Astrocyte (in vitro differentiated cells and primary cell): ENCODE data around the gene STK39. TPM values are rescaled to one million over a fixed set of nuclear protein-coding genes. Genes with fewer than 3 reads are reported as not detected.
"Not testable (repeated sequence)": the region's sequence is repeated elsewhere in the genome, so short reads cannot be mapped to it uniquely, and the experiment has no call there.

Source experiments
- DNase-seq: peaks from one replicate; pipeline ENCODE4 v3.0.0-alpha.2; 2010; ENCODE audit warnings: low read depth
- FAIRE-seq: peaks from 2 replicates; lab custom pipeline; 2011; peaks lifted over from hg19 to GRCh38; lab: Jason Lieb, UNC
- H2AFZ ChIP-seq: 2 replicates; pipeline ENCODE4 v1.6.0; 2012; ENCODE audit warnings: low read depth, low read length, inconsistent platforms
- H3K27ac ChIP-seq: 2 replicates; pipeline ENCODE4 v1.5.1; 2011; ENCODE audit warnings: low read depth, low read length, inconsistent platforms
- H3K27me3 ChIP-seq: 2 replicates; pipeline ENCODE4 v1.6.0; 2011; ENCODE audit warnings: low read length, inconsistent platforms; ENCODE audit not compliant: insufficient read depth
- H3K36me3 ChIP-seq: 2 replicates; pipeline ENCODE4 v1.5.1; 2011; ENCODE audit warnings: low read length, inconsistent platforms; ENCODE audit not compliant: insufficient read depth
- H3K4me1 ChIP-seq: 2 replicates; pipeline ENCODE4 v1.5.1; 2011; ENCODE audit warnings: low read length, inconsistent platforms; ENCODE audit not compliant: insufficient read depth
- H3K4me2 ChIP-seq: 2 replicates; pipeline ENCODE4 v1.6.0; 2012; ENCODE audit warnings: low read length, inconsistent platforms
- H3K4me3 ChIP-seq: 2 replicates; pipeline ENCODE4 v1.5.1; 2011; ENCODE audit warnings: low read depth, mild to moderate bottlenecking, low read length, inconsistent platforms; ENCODE audit not compliant: insufficient read depth
- H3K79me2 ChIP-seq: 2 replicates; pipeline ENCODE4 v1.6.0; 2012; ENCODE audit warnings: mild to moderate bottlenecking, low read length, inconsistent platforms; ENCODE audit not compliant: insufficient read depth
- H3K9ac ChIP-seq: 2 replicates; pipeline ENCODE4 v1.6.0; 2012; ENCODE audit warnings: mild to moderate bottlenecking, low read length, inconsistent platforms
- H3K9me3 ChIP-seq: 2 replicates; pipeline ENCODE4 v1.5.1; 2012; ENCODE audit warnings: low read depth, mild to moderate bottlenecking, low read length, inconsistent platforms; ENCODE audit not compliant: insufficient read depth
- H4K20me1 ChIP-seq: 2 replicates; pipeline ENCODE4 v1.6.0; 2012; ENCODE audit warnings: low read length, inconsistent platforms; ENCODE audit not compliant: insufficient read depth
- H3K27ac Mint-ChIP-seq: one replicate; pipeline ENCODE4 v1.8.0; 2021; ENCODE audit warnings: mild to moderate bottlenecking, mixed read lengths; ENCODE audit not compliant: unreplicated experiment
- H3K27me3 Mint-ChIP-seq: one replicate; pipeline ENCODE4 v1.8.0; 2021; ENCODE audit warnings: low read depth, mixed read lengths; ENCODE audit not compliant: unreplicated experiment
- H3K36me3 Mint-ChIP-seq: one replicate; pipeline ENCODE4 v1.8.0; 2021; ENCODE audit warnings: low read depth, mixed read lengths; ENCODE audit not compliant: unreplicated experiment
- H3K4me1 Mint-ChIP-seq: one replicate; pipeline ENCODE4 v1.8.0; 2021; ENCODE audit warnings: low read depth, mixed read lengths; ENCODE audit not compliant: unreplicated experiment
- H3K4me3 Mint-ChIP-seq: one replicate; pipeline ENCODE4 v1.8.0; 2021; ENCODE audit warnings: mild to moderate bottlenecking, moderate library complexity, mixed read lengths; ENCODE audit not compliant: unreplicated experiment
- H3K9me3 Mint-ChIP-seq: one replicate; pipeline ENCODE4 v1.8.0; 2021; ENCODE audit warnings: mild to moderate bottlenecking, mixed read lengths; ENCODE audit not compliant: unreplicated experiment
- EZH2 ChIP-seq: IDR thresholded peaks from 2 replicates; pipeline ENCODE4 v1.6.1; 2012; ENCODE audit warnings: mild to moderate bottlenecking, low read length, inconsistent platforms; ENCODE audit not compliant: insufficient read depth
- total RNA-seq: library from RNA; stranded (reverse); gene quantifications from 2 replicates; pipeline ENCODE4 v1.2.1, GENCODE V29; 2021
- TF ChIP-seq, protein P1 (sequence below): IDR thresholded peaks from 2 replicates; pipeline ENCODE4 v1.5.1; 2011; ENCODE audit warnings: low read depth, mild to moderate bottlenecking, inconsistent platforms, low read length, moderate library complexity; ENCODE audit not compliant: insufficient read depth

STK39 gene
- total RNA-seq, 1 donor from 2014 or later: 23.4 TPM

DNA sequence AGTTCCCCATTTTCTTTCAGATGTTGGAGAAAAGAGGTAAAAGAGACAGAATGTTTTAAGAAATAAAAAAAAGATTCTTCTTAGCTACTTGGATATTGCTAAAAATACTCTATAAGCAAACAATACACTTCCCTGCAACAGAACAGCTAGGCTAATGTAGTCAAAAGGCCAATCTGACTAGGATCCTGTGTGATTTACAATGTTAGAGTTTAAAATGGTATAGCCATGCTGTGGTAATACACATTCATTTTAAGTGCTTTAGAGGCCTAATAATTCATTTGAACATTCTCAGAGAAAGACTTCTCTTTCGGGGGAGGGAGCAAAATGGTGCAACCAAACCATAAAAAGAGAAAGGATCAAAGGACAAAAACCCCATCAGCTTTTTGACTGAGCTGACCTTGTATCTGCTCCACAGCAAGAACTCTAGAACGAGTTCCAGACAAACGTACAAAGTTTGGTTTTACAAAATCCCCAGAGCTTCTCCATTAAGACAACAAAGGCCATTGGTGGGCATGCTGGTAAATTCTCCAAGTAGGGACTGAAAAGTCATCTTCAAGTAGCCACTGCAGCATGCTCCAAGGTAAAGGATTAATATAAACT lies 200.2 kb downstream of the STK39 start:
- DNase-seq: no peak
- Mint-ChIP-seq H3K4me1 (no peaks in the 10 kb centered on the region), H3K27me3 (no peaks in the 10 kb centered on the region), H3K27ac (no peak overlapping the region), H3K9me3 (no peaks in the 10 kb centered on the region), H3K4me3 (no peak overlapping the region), H3K36me3 (peaks cover 10% of the 10 kb centered on the region)
- peaks cover 3% of the 10 kb centered on the region for H4K20me1 ChIP-seq
- no peak overlapping the region for H2AFZ ChIP-seq
- FAIRE-seq: no peak
- H3K27ac ChIP-seq: no peak overlapping the region
- H3K79me2 ChIP-seq: no peaks in the 10 kb centered on the region
- no peaks in the 10 kb centered on the region for H3K9me3 ChIP-seq
- TF ChIP-seq, protein P1, sequence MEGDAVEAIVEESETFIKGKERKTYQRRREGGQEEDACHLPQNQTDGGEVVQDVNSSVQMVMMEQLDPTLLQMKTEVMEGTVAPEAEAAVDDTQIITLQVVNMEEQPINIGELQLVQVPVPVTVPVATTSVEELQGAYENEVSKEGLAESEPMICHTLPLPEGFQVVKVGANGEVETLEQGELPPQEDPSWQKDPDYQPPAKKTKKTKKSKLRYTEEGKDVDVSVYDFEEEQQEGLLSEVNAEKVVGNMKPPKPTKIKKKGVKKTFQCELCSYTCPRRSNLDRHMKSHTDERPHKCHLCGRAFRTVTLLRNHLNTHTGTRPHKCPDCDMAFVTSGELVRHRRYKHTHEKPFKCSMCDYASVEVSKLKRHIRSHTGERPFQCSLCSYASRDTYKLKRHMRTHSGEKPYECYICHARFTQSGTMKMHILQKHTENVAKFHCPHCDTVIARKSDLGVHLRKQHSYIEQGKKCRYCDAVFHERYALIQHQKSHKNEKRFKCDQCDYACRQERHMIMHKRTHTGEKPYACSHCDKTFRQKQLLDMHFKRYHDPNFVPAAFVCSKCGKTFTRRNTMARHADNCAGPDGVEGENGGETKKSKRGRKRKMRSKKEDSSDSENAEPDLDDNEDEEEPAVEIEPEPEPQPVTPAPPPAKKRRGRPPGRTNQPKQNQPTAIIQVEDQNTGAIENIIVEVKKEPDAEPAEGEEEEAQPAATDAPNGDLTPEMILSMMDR: no peak
- no peak for TF ChIP-seq EZH2
- no peaks in the 10 kb centered on the region for H3K36me3 ChIP-seq
- no peak overlapping the region for H3K4me3 ChIP-seq
- no peak overlapping the region for H3K9ac ChIP-seq
- no peaks in the 10 kb centered on the region for H3K27me3 ChIP-seq
- H3K4me1 ChIP-seq: no peaks in the 10 kb centered on the region
- no peak overlapping the region for H3K4me2 ChIP-seq

DNA sequence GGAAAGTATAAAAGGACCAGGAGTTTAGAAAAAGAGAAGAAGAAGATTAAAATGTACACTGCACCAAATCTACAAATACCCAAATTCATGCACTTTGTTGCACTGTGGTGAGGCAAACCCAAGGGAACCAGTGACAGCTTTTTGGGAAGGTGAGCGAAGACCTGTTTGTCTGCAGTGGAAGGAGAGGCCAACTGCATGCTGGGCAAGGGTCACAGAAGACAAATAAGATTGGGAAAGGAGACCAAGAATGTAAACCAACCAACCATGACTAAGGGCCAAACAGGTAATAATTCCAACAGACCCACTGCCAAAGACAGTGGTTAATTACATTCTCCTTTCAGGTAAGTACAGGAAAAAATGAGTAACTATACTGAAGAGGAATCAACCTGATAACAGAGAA lies 202.8 kb downstream of the STK39 start:
- H3K4me2 ChIP-seq: no peak overlapping the region
- TF ChIP-seq EZH2: no peak
- TF ChIP-seq, protein P1: no peak
- no peak for DNase-seq
- Mint-ChIP-seq H3K36me3 (peaks cover 10% of the 10 kb centered on the region), H3K4me1 (no peaks in the 10 kb centered on the region), H3K27ac (no peak overlapping the region), H3K27me3 (no peaks in the 10 kb centered on the region), H3K9me3 (no peaks in the 10 kb centered on the region), H3K4me3 (no peak overlapping the region)
- H3K4me3 ChIP-seq: no peak overlapping the region
- no peak for FAIRE-seq
- H3K9ac ChIP-seq: no peak overlapping the region
- peaks cover 3% of the 10 kb centered on the region for H4K20me1 ChIP-seq
- H3K27ac ChIP-seq: no peak overlapping the region
- H3K4me1 ChIP-seq: no peaks in the 10 kb centered on the region
- no peaks in the 10 kb centered on the region for H3K79me2 ChIP-seq
- no peaks in the 10 kb centered on the region for H3K9me3 ChIP-seq
- H2AFZ ChIP-seq: no peak overlapping the region
- no peaks in the 10 kb centered on the region for H3K36me3 ChIP-seq
- H3K27me3 ChIP-seq: no peaks in the 10 kb centered on the region

DNA sequence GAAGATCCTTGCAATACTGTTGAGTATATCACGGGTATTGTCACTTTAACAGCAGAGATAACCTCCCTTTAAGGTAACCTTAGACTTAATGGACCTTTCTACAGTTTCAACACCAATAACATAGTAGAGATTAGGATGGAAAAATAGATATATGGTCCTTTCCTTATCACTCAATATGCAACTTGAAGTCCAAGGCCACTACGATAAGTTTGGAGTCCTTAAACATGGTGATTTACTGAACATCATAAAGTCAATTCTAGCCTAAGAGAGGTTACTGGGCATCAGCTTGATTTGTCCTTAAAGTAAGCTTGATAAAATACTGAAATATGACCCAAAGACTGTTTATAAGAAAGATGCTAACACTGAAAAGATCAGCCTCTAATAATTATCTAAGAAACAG lies 203.2 kb downstream of the STK39 start:
- FAIRE-seq: no peak
- Histone ChIP-seq H3K4me3 (no peak overlapping the region), H3K9ac (no peak overlapping the region), H3K36me3 (no peaks in the 10 kb centered on the region), H3K9me3 (no peaks in the 10 kb centered on the region), H3K4me1 (no peaks in the 10 kb centered on the region), H3K27me3 (no peaks in the 10 kb centered on the region), H3K4me2 (no peak overlapping the region), H3K27ac (no peak overlapping the region), H2AFZ (no peak overlapping the region), H4K20me1 (peaks cover 3% of the 10 kb centered on the region), H3K79me2 (no peaks in the 10 kb centered on the region)
- H3K27ac Mint-ChIP-seq: no peak overlapping the region
- no peaks in the 10 kb centered on the region for H3K9me3 Mint-ChIP-seq
- no peak overlapping the region for H3K4me3 Mint-ChIP-seq
- no peaks in the 10 kb centered on the region for H3K27me3 Mint-ChIP-seq
- TF ChIP-seq, protein P1: no peak
- no peak for TF ChIP-seq EZH2
- no peaks in the 10 kb centered on the region for H3K4me1 Mint-ChIP-seq
- DNase-seq: no peak
- H3K36me3 Mint-ChIP-seq: peaks cover 10% of the 10 kb centered on the region

DNA sequence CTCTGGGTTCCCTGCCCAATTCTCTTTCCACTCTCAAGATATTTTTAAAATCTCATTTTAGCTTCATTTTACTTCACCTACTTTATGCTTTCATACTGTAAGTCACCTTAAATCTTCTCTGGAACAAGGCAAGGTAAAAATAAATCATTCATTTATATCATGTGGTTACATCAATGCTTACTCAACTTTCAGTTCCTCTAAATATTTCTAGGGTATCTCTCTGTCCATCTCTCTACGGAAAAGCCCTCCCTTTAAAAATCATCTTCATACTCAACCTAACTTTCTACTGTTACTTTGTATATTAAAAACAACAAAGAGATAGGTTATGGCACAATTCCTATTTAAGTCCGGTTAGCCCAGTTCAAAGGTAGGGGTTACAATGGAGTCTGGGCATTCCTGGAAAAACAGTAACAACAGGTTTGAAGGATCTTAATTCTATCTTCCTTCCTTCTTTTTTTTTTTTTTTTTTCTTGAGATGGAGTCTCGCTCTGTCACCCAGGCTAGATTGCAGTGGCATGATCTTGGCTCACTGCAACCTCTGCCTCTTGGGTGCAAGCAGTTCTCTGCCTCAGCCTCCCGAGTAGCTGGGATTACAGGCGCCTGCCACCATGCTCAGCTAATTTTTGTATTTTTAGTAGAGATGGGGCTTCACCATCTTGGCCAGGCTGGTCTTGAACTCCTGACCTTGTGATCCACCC lies 205.1 kb downstream of the STK39 start:
- not testable (repeated sequence) for H3K36me3 Mint-ChIP-seq, H3K4me1 ChIP-seq, H3K4me3 ChIP-seq, H2AFZ ChIP-seq, H3K27me3 ChIP-seq, H3K4me2 ChIP-seq, H3K9ac ChIP-seq, H3K27ac ChIP-seq, H3K27me3 Mint-ChIP-seq, DNase-seq, H3K27ac Mint-ChIP-seq, H3K9me3 Mint-ChIP-seq, H4K20me1 ChIP-seq, H3K4me1 Mint-ChIP-seq, H3K9me3 ChIP-seq, H3K4me3 Mint-ChIP-seq, FAIRE-seq, H3K79me2 ChIP-seq, H3K36me3 ChIP-seq
